DND-41 (cell line): ENCODE data around the gene FZD4.

Source experiments
- ATAC-seq: fragments of 200-7000 bp; cut with Tn5 transposase; 3 replicates; pipeline ENCODE4 v1.9.1; 2021; ENCODE audit warnings: low read depth; ENCODE audit not compliant: insufficient read depth
- DNase-seq: peaks from one replicate; pipeline ENCODE4 v3.0.0-alpha.2; 2020
- H2AFZ ChIP-seq: 2 replicates; pipeline ENCODE4 v1.6.0; 2012; ENCODE audit warnings: low read depth, low read length
- H3K27ac ChIP-seq: 2 replicates; pipeline ENCODE4 v1.5.1; 2012; ENCODE audit warnings: low read length, inconsistent platforms
- H3K27me3 ChIP-seq: fragments of 200-600 bp; sonication (generic); 2 replicates; pipeline ENCODE4 v1.6.0; 2012; ENCODE audit warnings: low read length, mild to moderate bottlenecking, inconsistent platforms; ENCODE audit not compliant: insufficient read depth, poor library complexity
- H3K36me3 ChIP-seq: 2 replicates; pipeline ENCODE4 v1.5.1; 2012; ENCODE audit warnings: low read length, inconsistent platforms; ENCODE audit not compliant: insufficient read depth
- H3K4me1 ChIP-seq: 2 replicates; pipeline ENCODE4 v1.5.1; 2012; ENCODE audit warnings: mild to moderate bottlenecking, low read length; ENCODE audit not compliant: insufficient read depth
- H3K4me2 ChIP-seq: 2 replicates; pipeline ENCODE4 v1.6.0; 2012; ENCODE audit warnings: mild to moderate bottlenecking, moderate library complexity, low read length, inconsistent platforms; ENCODE audit not compliant: insufficient read depth
- H3K4me3 ChIP-seq, 2 experiments: fragments of 200-600 bp in 1 of 2; shearing (Covaris generic) in 1 of 2; 2 replicates each; pipeline ENCODE4 v1.5.1; 2012 to 2016; ENCODE audit warnings: inconsistent platforms in 2 of 2, low read length in 2 of 2, mild to moderate bottlenecking in 2 of 2, low read depth in 1 of 2, moderate library complexity in 1 of 2
- H3K79me2 ChIP-seq: 2 replicates; pipeline ENCODE4 v1.6.0; 2012; ENCODE audit warnings: low read length, inconsistent platforms; ENCODE audit not compliant: insufficient read depth
- H3K9ac ChIP-seq: 2 replicates; pipeline ENCODE4 v1.6.0; 2012; ENCODE audit warnings: low read depth, mild to moderate bottlenecking, inconsistent platforms, low read length, moderate library complexity
- H3K9me3 ChIP-seq: 2 replicates; pipeline ENCODE4 v1.5.1; 2012; ENCODE audit warnings: low read length, moderate library complexity, mild to moderate bottlenecking, inconsistent platforms; ENCODE audit not compliant: insufficient read depth, severe bottlenecking
- H4K20me1 ChIP-seq: 2 replicates; pipeline ENCODE4 v1.6.0; 2012; ENCODE audit warnings: low read length; ENCODE audit not compliant: insufficient read depth
- CTCF ChIP-seq: IDR thresholded peaks from 2 replicates; pipeline ENCODE4 v1.5.1; 2012; ENCODE audit warnings: borderline replicate concordance, low read length, moderate library complexity, mild to moderate bottlenecking; ENCODE audit not compliant: poor library complexity, severe bottlenecking; ENCODE audit errors: extremely low read depth
- EZH2 ChIP-seq: IDR thresholded peaks from 3 replicates; pipeline ENCODE4 v1.6.1; 2012; ENCODE audit warnings: borderline replicate concordance, low read depth, mild to moderate bottlenecking, moderate library complexity, low read length, inconsistent platforms; ENCODE audit not compliant: severe bottlenecking

Gene FZD4

GRCh38 chr11:86901599-86901998, 53.6 kb downstream of the FZD4 start:
- DNase-seq (no peak), ATAC-seq (no peak)
- H3K4me2 ChIP-seq = no peak overlapping the region
- H3K4me1 ChIP-seq = no peaks in the 10 kb centered on the region
- H4K20me1 ChIP-seq = no peaks in the 10 kb centered on the region
- no peak for TF ChIP-seq EZH2
- no peak for TF ChIP-seq CTCF
- H3K79me2 ChIP-seq = no peaks in the 10 kb centered on the region
- no peak overlapping the region for H3K9ac ChIP-seq
- no peak overlapping the region for H2AFZ ChIP-seq
- H3K9me3 ChIP-seq = no peaks in the 10 kb centered on the region
- H3K4me3 ChIP-seq = no peak overlapping the region
- no peak overlapping the region for H3K27ac ChIP-seq
- H3K27me3 ChIP-seq = no peaks in the 10 kb centered on the region
- H3K36me3 ChIP-seq = no peaks in the 10 kb centered on the region

GRCh38 chr11:86900162-86900561, 55.0 kb downstream of the FZD4 start:
- Histone ChIP-seq H3K9ac (no peak overlapping the region), H2AFZ (no peak overlapping the region), H3K27me3 (no peaks in the 10 kb centered on the region), H3K9me3 (no peaks in the 10 kb centered on the region), H3K79me2 (no peaks in the 10 kb centered on the region), H3K27ac (no peak overlapping the region), H3K4me3 (no peak overlapping the region), H3K4me2 (no peak overlapping the region), H3K4me1 (no peaks in the 10 kb centered on the region), H4K20me1 (no peaks in the 10 kb centered on the region), H3K36me3 (no peaks in the 10 kb centered on the region)
- DNase-seq (no peak), ATAC-seq (no peak)
- no peak for TF ChIP-seq EZH2
- no peak for TF ChIP-seq CTCF

DNA sequence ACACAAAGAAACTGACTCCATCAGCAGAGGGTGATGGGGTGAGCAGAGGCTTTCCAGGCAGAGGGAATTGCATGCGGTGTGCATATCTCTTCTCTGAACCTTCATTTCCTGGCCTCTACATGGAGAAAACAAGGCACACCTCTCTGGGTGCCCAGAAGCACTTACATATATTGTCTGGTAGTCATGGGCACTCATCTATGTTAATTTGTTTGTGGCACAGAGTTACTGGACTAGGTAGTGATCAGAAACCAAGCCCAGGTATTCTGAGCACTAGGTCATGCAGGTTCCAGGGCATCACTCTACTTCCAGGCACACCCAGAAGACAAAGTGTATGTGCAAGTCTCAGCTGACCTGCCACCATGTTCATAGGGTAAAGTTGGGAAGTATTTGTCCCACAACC, 56.5 kb downstream of the FZD4 start:
- Histone ChIP-seq H4K20me1 (no peaks in the 10 kb centered on the region), H3K4me2 (no peak overlapping the region), H3K36me3 (no peaks in the 10 kb centered on the region), H3K4me3 (no peak overlapping the region), H3K27me3 (no peaks in the 10 kb centered on the region), H3K27ac (no peak overlapping the region), H3K79me2 (no peaks in the 10 kb centered on the region), H3K9me3 (no peaks in the 10 kb centered on the region), H2AFZ (no peak overlapping the region), H3K9ac (no peak overlapping the region), H3K4me1 (no peaks in the 10 kb centered on the region)
- TF ChIP-seq EZH2 (no peak), CTCF (no peak)
- DNase-seq (no peak), ATAC-seq (no peak)

- Histone ChIP-seq H3K9me3 (no peaks in the 10 kb centered on the region), H3K27me3 (no peaks in the 10 kb centered on the region), H3K9ac (no peak overlapping the region), H2AFZ (no peak overlapping the region), H3K27ac (no peak overlapping the region), H3K79me2 (no peaks in the 10 kb centered on the region), H3K4me2 (no peak overlapping the region), H4K20me1 (no peaks in the 10 kb centered on the region), H3K36me3 (no peaks in the 10 kb centered on the region), H3K4me1 (no peaks in the 10 kb centered on the region), H3K4me3 (no peak overlapping the region)
- TF ChIP-seq CTCF = no peak
- DNase-seq = no peak
- ATAC-seq = no peak
Observed at GRCh38 chr11:86896441-86896841, 58.8 kb downstream of the FZD4 start.
